Measurements from ENCODE around the gene CDC7.

DNA sequence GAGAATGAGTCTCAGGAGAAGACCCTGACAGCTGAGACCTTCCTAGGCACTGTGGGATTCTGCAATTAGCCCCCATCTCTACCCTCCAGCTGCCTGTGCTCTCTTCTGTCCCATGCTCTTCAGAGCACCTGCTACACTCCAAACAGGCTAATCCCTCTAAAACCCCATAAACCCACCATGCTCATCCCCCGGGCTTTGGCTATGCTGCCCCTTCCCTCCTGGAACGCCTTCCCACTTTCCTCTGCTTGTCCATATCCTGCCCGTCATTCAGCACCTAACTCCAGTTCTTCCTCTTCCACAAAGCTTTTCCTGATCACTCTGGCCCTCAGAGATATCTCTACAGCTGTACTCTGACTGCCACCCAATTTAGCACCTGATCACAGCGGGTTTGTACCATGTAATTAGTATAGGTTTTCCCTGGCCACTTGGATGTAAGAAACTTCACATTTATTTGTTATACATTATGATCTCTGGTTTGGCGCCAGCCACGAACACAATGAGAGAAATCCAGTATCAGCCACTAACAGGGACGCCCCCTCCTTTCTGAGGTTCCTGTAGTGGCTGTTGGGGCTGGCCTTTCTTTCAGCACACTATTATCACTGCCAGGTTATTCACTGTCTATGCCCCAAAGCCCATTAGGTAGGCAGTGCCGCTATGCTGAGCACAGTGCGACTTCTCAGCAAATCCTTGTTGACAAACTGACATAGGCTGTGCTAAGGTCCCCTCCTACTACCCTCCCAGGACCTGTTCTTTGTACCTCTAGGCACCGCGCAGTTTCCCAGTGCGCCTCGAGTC lies 45.1 kb downstream of the CDC7 start:
- TF ChIP-seq, protein P1, sequence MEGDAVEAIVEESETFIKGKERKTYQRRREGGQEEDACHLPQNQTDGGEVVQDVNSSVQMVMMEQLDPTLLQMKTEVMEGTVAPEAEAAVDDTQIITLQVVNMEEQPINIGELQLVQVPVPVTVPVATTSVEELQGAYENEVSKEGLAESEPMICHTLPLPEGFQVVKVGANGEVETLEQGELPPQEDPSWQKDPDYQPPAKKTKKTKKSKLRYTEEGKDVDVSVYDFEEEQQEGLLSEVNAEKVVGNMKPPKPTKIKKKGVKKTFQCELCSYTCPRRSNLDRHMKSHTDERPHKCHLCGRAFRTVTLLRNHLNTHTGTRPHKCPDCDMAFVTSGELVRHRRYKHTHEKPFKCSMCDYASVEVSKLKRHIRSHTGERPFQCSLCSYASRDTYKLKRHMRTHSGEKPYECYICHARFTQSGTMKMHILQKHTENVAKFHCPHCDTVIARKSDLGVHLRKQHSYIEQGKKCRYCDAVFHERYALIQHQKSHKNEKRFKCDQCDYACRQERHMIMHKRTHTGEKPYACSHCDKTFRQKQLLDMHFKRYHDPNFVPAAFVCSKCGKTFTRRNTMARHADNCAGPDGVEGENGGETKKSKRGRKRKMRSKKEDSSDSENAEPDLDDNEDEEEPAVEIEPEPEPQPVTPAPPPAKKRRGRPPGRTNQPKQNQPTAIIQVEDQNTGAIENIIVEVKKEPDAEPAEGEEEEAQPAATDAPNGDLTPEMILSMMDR (IDR thresholded peaks at IDR 0.05; ENCODE audit: low read length): no peak
- TF ChIP-seq EZH2 (optimal IDR thresholded peaks at IDR 0.05; ENCODE audit: low read depth, low read length): no peak
